ENCODE results near the gene FADD.

FADD gene

DNA sequence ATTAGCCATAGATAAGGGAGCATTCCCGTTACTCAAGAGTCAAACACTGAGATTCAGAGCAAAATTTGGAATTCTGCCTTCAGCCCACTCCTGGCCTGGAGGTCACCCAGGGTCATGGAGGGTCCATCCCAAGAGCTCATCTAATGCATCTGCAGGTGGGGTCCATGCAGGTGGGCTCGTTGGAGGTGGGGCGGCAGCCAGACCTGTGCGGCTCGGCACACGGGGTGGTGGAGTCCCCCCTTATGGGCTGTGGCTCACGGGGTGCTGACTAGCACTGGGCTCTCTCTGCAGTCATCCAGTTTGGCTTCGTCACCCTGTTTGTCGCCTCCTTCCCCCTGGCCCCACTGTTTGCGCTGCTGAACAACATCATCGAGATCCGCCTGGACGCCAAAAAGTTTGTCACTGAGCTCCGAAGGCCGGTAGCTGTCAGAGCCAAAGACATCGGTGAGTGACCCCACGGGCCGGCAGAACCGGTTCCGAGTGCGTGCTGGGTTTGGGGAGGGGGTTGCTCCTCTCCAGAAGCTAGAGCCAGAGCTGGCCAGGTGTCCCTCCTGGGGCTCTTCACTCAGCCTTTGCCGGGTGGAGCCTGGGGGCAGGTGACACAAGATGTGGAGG is 32.4 kb upstream of the FADD start:
- TF ChIP-seq, protein P1, sequence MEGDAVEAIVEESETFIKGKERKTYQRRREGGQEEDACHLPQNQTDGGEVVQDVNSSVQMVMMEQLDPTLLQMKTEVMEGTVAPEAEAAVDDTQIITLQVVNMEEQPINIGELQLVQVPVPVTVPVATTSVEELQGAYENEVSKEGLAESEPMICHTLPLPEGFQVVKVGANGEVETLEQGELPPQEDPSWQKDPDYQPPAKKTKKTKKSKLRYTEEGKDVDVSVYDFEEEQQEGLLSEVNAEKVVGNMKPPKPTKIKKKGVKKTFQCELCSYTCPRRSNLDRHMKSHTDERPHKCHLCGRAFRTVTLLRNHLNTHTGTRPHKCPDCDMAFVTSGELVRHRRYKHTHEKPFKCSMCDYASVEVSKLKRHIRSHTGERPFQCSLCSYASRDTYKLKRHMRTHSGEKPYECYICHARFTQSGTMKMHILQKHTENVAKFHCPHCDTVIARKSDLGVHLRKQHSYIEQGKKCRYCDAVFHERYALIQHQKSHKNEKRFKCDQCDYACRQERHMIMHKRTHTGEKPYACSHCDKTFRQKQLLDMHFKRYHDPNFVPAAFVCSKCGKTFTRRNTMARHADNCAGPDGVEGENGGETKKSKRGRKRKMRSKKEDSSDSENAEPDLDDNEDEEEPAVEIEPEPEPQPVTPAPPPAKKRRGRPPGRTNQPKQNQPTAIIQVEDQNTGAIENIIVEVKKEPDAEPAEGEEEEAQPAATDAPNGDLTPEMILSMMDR (IDR thresholded peaks at IDR 0.05) = no peak
- no peak for DNase-seq (ENCODE audit: low spot score)
- Histone ChIP-seq H3K4me3 (no peak overlapping the region), H3K27ac (no peak overlapping the region)

DNA sequence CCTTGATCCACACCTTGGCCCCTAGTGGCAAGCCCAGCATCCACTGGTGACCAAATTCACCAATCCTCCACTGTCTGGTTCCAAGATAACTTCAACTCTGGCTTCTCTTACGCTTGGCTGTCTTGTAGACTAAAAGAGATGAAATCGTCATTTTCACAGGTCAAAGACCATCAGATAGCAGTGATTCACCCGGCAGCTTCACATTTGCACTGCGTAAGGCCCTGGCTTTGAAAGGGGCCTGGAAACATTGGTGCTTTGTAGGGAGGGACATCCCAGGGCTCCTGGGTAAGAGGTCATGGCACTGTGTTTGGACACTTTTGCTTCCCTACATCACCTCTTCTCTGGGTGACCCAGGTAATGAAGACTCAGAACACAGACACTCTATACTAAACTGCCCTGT is 30.1 kb upstream of the FADD start:
- DNase-seq (ENCODE audit: low spot score) = no peak
- Histone ChIP-seq H3K4me3 (no peak overlapping the region), H3K27ac (no peak overlapping the region)
- TF ChIP-seq, protein P1 (IDR thresholded peaks at IDR 0.05) = no peak

DNA sequence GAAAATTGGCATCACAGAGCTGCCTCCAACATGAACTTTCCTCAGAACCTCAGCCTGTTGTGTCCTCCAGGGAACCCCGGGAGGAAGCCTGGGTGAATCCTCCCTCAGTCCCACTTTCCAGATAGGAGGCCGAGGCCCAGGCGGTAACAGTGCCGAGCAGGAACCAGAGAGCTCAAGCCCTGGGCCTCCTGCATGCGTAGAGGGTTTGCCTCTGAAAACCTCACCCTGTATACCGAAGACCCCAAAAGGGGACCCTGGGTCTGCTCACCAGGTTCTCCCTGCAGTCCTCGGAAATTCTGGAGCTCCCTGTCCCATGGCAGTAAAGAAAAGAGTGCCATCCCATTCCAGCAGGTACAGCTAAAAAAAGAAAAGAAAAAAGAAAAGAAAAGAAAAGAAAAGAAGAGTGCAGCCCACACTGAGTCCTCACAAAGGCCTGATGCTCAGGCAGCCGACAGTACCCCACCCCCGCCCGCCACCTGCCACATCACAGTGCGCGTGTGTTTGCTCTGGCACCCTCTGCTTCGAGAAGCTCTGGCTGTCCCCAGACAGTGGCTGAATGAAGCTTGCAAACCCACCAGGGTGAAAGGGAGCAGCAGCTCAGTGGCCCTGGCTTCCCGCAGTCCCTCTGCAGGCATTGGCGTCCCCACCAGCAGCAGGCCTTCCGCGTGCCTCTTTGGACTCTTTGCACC is 28.4 kb upstream of the FADD start:
- TF ChIP-seq, protein P1 (IDR thresholded peaks at IDR 0.05) = no peak
- DNase-seq (ENCODE audit: low spot score) = no peak
- H3K4me3 ChIP-seq = no peak overlapping the region
- H3K27ac ChIP-seq = no peak overlapping the region

DNA sequence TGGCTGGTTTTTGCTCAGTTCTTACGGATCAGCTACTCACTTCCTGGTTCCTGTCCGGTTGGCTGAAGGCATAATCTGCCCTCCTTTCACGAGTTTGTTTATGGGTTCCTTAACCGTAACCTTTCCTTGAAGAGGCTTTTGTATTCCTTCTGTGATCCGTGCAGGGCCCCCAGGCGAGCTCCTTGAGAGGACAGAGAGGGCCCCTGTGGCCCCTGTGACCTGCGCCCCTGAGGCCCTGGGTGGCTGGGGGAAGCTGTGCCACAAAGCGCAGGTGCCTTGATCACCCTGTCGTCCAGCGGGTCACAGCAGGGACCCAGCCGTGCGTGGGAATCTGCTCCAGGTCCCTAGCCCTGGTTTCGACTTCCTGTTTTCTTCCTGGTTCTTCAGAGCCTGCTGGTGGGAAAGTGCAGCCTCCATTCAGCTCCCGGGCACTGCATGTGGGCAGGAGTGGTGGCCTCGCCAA is 27.8 kb upstream of the FADD start:
- no peak overlapping the region for H3K27ac ChIP-seq
- no peak for DNase-seq (ENCODE audit: low spot score)
- TF ChIP-seq, protein P1 (IDR thresholded peaks at IDR 0.05) = no peak

DNA sequence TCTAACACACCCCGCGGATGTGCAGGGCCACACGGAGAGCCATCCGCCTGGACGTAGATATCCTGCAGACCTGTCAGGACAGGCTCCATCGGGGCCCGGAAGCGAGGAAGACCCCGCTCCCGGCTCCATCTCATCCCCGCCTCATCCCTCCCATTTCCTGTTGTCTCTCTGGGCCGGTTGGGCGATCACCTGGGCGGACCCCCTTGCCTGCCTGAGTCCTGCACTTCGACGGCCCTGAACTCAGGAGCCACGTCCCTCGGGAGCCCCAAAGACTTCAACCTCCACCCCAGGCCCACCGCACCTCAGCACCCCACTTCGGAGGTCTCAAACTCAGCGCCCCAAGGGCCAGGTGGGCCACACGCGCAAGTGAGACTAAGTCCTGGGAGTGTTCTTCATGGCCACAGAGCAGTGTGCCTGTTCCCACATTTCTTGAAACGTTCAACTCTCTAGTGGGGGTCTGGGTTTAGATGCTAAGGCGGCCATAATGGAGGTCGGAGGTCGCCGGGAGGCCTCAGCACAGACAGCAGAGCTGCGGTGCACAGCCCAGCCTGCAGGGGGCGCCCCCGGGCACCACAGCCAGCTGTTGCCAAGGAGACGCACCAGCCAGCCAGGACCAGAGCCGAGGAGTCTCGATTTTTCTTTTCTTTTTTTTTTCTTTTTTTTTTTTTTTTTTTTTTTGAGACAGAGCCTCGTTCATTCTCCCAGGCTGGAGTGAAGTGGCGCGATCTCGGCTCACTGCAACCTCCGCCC is 26.0 kb upstream of the FADD start:
- Histone ChIP-seq H3K27ac (no peak overlapping the region), H3K4me3 (no peak overlapping the region)
- TF ChIP-seq, protein P1 (IDR thresholded peaks at IDR 0.05) = peak; percentile 19
- no peak for DNase-seq (ENCODE audit: low spot score)

More for the DNA sequence above, 27.8 kb upstream of the FADD start:
- H3K4me3 ChIP-seq = no peak overlapping the region

DNA sequence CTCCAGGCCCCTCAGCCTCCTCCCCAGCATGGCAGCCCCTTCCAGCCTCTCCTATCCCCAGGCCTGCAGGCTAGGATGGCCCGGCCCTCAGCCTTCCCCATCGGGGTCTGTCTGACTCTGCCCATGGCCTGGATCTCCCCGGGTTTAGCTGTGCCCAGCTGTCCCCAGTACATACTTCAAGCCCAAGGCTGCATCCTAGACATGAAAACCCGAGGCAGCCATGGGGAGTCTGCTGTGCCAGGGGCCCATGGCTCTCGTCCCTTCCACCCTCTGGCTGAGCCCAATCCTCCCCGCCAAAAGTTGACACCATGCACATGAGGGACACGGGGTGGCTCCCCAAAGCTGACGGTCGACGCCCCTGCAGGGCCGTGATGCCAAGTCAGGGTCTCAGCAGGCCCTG is 22.2 kb upstream of the FADD start:
- Histone ChIP-seq H3K4me3 (no peak overlapping the region), H3K27ac (no peak overlapping the region)
- DNase-seq (ENCODE audit: low spot score) = no peak
- TF ChIP-seq, protein P1 (IDR thresholded peaks at IDR 0.05) = no peak
